GM18907 (cell line): ENCODE results near the gene C19orf25.
"Not testable (repeated sequence)": the region's sequence is repeated elsewhere in the genome, so short reads cannot be mapped to it uniquely, and the experiment has no call there.

Source experiments
- ATAC-seq: cut with Tn5 transposase; IDR thresholded peaks from one replicate; pipeline ENCODE4 v1.9.1; 2021; ENCODE audit warnings: mild to moderate bottlenecking, moderate library complexity; ENCODE audit not compliant: unreplicated experiment

Gene C19orf25

GRCh38 chr19:1481893-1482360 is 2.9 kb upstream of the C19orf25 start:
- ATAC-seq: no peak

- ATAC-seq: no peak
These were observed 2.3 kb upstream of the C19orf25 start for GRCh38 chr19:1481224-1481892.

GRCh38 chr19:1477056-1477455 is 2.0 kb downstream of the C19orf25 start:
- ATAC-seq: not testable (repeated sequence)

GRCh38 chr19:1475751-1476437 is 3.1 kb downstream of the C19orf25 start:
- ATAC-seq: no peak

GRCh38 chr19:1474765-1475351 is 4.2 kb downstream of the C19orf25 start:
- no peak for ATAC-seq

GRCh38 chr19:1474011-1474764 is 4.8 kb downstream of the C19orf25 start:
- ATAC-seq: no peak

- ATAC-seq: no peak
These were observed 5.7 kb downstream of the C19orf25 start for GRCh38 chr19:1473085-1473851.

- no peak for ATAC-seq
These were observed 6.6 kb downstream of the C19orf25 start for GRCh38 chr19:1472231-1473084.

- ATAC-seq: no peak
These were observed 7.4 kb downstream of the C19orf25 start for GRCh38 chr19:1471515-1472160.

- ATAC-seq: no peak
These were observed 8.0 kb downstream of the C19orf25 start for GRCh38 chr19:1471010-1471514.

GRCh38 chr19:1470305-1471009 is 8.6 kb downstream of the C19orf25 start:
- no peak for ATAC-seq

GRCh38 chr19:1470055-1470304 is 9.0 kb downstream of the C19orf25 start:
- no peak for ATAC-seq

- ATAC-seq: no peak
These were observed 9.6 kb downstream of the C19orf25 start for GRCh38 chr19:1469255-1470054.

GRCh38 chr19:1468821-1469254 is 10.2 kb downstream of the C19orf25 start:
- ATAC-seq: no peak

- no peak for ATAC-seq
These were observed 10.7 kb downstream of the C19orf25 start for GRCh38 chr19:1468274-1468820.

- ATAC-seq: no peak
These were observed 11.3 kb downstream of the C19orf25 start for GRCh38 chr19:1467490-1468273.

- no peak for ATAC-seq
These were observed 11.9 kb downstream of the C19orf25 start for GRCh38 chr19:1467215-1467489.
